HepG2 (cell line): ENCODE measurements around the gene COLEC12. TPM values are rescaled to one million over a fixed set of nuclear protein-coding genes. Genes with fewer than 3 reads are reported as not detected.

Experiments
- ATAC-seq: fragments of 200-7000 bp; cut with Tn5 transposase; 3 replicates; pipeline ENCODE4 v1.9.1; 2020; ENCODE audit warnings: mild to moderate bottlenecking, moderate library complexity
- BruUV-seq: library from RNA; stranded (reverse); fragments of 400-500 nt; replicated peaks from 2 replicates; lab custom pipeline; 2021; lab: Mats Ljungman, UMichigan
- CTCF ChIA-PET: fragments of 300-600 bp; formaldehyde crosslinking; extraction: SDS; loops from one replicate; lab custom pipeline; 2021; ENCODE audit warnings: low total read pairs, inconsistent platforms, low intra/inter-chr PET ratio; lab: Yijun Ruan, JAX
- POLR2A ChIA-PET: fragments of 350-600 bp; sonication (Branson Sonifier 250); formaldehyde crosslinking; loops from one replicate; lab custom pipeline; 2020; ENCODE audit warnings: antibody characterized with exemption, inconsistent platforms; lab: Yijun Ruan, JAX
- DNase-seq: peaks from one replicate; pipeline ENCODE4 v3.0.0-alpha.2; 2015; ENCODE audit warnings: low spot score
- FAIRE-seq: peaks from 3 replicates; lab custom pipeline; 2011; peaks lifted over from hg19 to GRCh38; lab: Jason Lieb, UNC
- H2AFZ ChIP-seq: one replicate; pipeline ENCODE4 v1.6.1; 2011; ENCODE audit warnings: low read length, inconsistent platforms
- H3K27ac ChIP-seq: fragments of 300-600 bp; 3 replicates; pipeline ENCODE4 v1.8.0; 2011; ENCODE audit warnings: mixed run types, mild to moderate bottlenecking, mixed read lengths, low read length, inconsistent platforms; ENCODE audit not compliant: insufficient read depth; ENCODE audit errors: extremely low read length
- H3K27me3 ChIP-seq, 2 experiments: fragments of 200-600 bp in 1 of 2; 2 replicates in 1 of 2; 3 replicates in 1 of 2; pipeline versions ENCODE4 v1.6.0 to v1.8.0; 2011; ENCODE audit warnings: low read length in 2 of 2, mild to moderate bottlenecking in 2 of 2, moderate library complexity in 2 of 2, inconsistent platforms in 1 of 2; ENCODE audit not compliant: insufficient read depth in 2 of 2, control insufficient read depth in 1 of 2
- H3K36me3 ChIP-seq, 2 experiments: fragments of 200-600 bp in 1 of 2; replicated peaks in 1 of 2; 2 replicates in 1 of 2; 3 replicates in 1 of 2; pipeline versions ENCODE4 v1.5.1 to v1.8.0; 2011; ENCODE audit warnings: low read length in 2 of 2, inconsistent platforms in 1 of 2; ENCODE audit not compliant: insufficient read depth in 2 of 2, control insufficient read depth in 1 of 2
- H3K4me1 ChIP-seq: 2 replicates; pipeline ENCODE4 v1.5.1; 2012; ENCODE audit warnings: low read length, inconsistent platforms; ENCODE audit not compliant: insufficient read depth
- H3K4me2 ChIP-seq: 2 replicates; pipeline ENCODE4 v1.6.0; 2011; ENCODE audit warnings: low read depth, low read length, inconsistent platforms
- H3K4me3 ChIP-seq, 3 experiments: fragments of 200-600 bp in 1 of 3; sonication (generic), shearing (Covaris generic) in 1 of 3; replicated peaks in 1 of 3; 2 replicates each; pipeline ENCODE4 v1.5.1; 2011 to 2016; ENCODE audit warnings: low read length in 3 of 3, inconsistent platforms in 2 of 3, low read depth in 2 of 3, mild to moderate bottlenecking in 2 of 3, control low read depth in 1 of 3, mixed read lengths in 1 of 3; ENCODE audit not compliant: insufficient read depth in 1 of 3
- H3K79me2 ChIP-seq: one replicate; pipeline ENCODE4 v1.6.1; 2011; ENCODE audit warnings: low read length, inconsistent platforms; ENCODE audit not compliant: insufficient read depth
- H3K9ac ChIP-seq: 2 replicates; pipeline ENCODE4 v1.6.0; 2011; ENCODE audit warnings: mild to moderate bottlenecking, low read depth, low read length, inconsistent platforms; ENCODE audit not compliant: insufficient read depth
- H3K9me3 ChIP-seq: 2 replicates; pipeline ENCODE4 v1.5.1; 2012; ENCODE audit warnings: mild to moderate bottlenecking, low read length
- H4K20me1 ChIP-seq: 2 replicates; pipeline ENCODE4 v1.6.0; 2011; ENCODE audit warnings: inconsistent platforms, mild to moderate bottlenecking, low read length, moderate library complexity; ENCODE audit not compliant: insufficient read depth
- KLF15 ChIP-seq: sonication (generic); formaldehyde crosslinking; IDR thresholded peaks from 2 replicates; pipeline ENCODE4 v1.8.1; 2023; ENCODE audit warnings: borderline replicate concordance, mild to moderate bottlenecking, inconsistent platforms, missing genetic modification reagents, mixed read lengths
- MTERF4 ChIP-seq: sonication (generic); formaldehyde crosslinking; IDR thresholded peaks from 2 replicates; pipeline ENCODE4 v1.8.0; 2023; ENCODE audit warnings: mild to moderate bottlenecking, missing genetic modification reagents
- NBN ChIP-seq: fragments of 450-650 bp; conservative IDR thresholded peaks from 2 replicates; pipeline ENCODE4 v1.6.1; 2017
- whole genome bisulfite sequencing: methylation state at CpG from one replicate; pipeline ENCODE4 v1.1.6; 2017; ENCODE audit warnings: low lambda C conversion rate; 5-methylcytosine and 5-hydroxymethylcytosine counted together
- in situ Hi-C: cut with HindIII; loops from 2 replicates; pipeline ENCODE4 v1.10.0; 2017; ENCODE audit warnings: low pct_unique_long_range_greater_than_20kb; ENCODE audit not compliant: extremely low pct_ligation_motif_present
- intact Hi-C: fragments of 100-400 bp; cut with micrococcal nuclease; formaldehyde crosslinking; loops from one replicate; pipeline ENCODE4 v1.10.0; 2022; ENCODE audit not compliant: unreplicated experiment
- polyA plus RNA-seq, 8 experiments: library from polyadenylated mRNA; depleted of rRNA in 3 of 8; stranded (reverse) in 7 of 8; unstranded in 1 of 8; fragments of >200 nt; fragmentation: Illumina TruSeq in 4 of 8; extraction: Trizol in 4 of 8; gene quantifications; 2 replicates each; pipeline versions ENCODE4 v1.2.1 to v1.2.3, GENCODE V29; 2011 to 2016; ENCODE audit warnings: low read depth in 4 of 8, missing spikeins in 1 of 8, mixed read lengths in 1 of 8; ENCODE audit not compliant: insufficient read depth in 1 of 8
- total RNA-seq, 5 experiments: library from RNA; depleted of rRNA; stranded (reverse); fragments of >200 nt; fragmentation: Illumina TruSeq; extraction: Trizol; gene quantifications; 2 replicates each; pipeline ENCODE4 v1.2.3, GENCODE V29; 2016; ENCODE audit warnings: low read depth in 1 of 5

COLEC12 gene
- total and polyA plus RNA-seq, 2 of the 13 experiments (the other 11 are each of a cell fraction or from before 2014, with no cell fraction given): 0.02 to 0.11 TPM

GRCh38 chr18:497688-498087 lies 2.8 kb downstream of the COLEC12 start:
- Histone ChIP-seq H4K20me1 (0 out of 2 replicates have a peak, but pooled peaks cover 2% of the 10 kb centered on the region), H3K27ac (no peak overlapping the region), H2AFZ (no peak overlapping the region), H3K4me1 (peaks cover 20% of the 10 kb centered on the region), H3K9me3 (no peaks in the 10 kb centered on the region), H3K79me2 (no peaks in the 10 kb centered on the region), H3K36me3 (no peaks in the 10 kb centered on the region), H3K9ac (no peak overlapping the region), H3K4me3 (no peak overlapping the region), H3K27me3 (peaks cover 3 to 32% of the 10 kb centered on the region in 2 experiments), H3K4me2 (no peak overlapping the region)
- no TSS peak for BruUV-seq
- intact Hi-C loops: loop anchor here (1.0 kb wide), 1 partner anchor 119 kb away; no protein-coding TSS in a partner anchor
- no peak for DNase-seq
- WGBS: 58% methylated on average over 6 of the region's 6 CpGs
- ChIA-PET POLR2A (no interaction called here), CTCF (interaction anchor here (1.9 kb wide), 1 partner anchor 119 kb away, joined by 10 read pairs; no protein-coding TSS in a partner anchor)
- FAIRE-seq: no peak
- in situ Hi-C loops: no loop called here
- TF ChIP-seq KLF15 (CRISPR knock-in tag) (no peak), MTERF4 (no peak)
- ATAC-seq: no peak

DNA sequence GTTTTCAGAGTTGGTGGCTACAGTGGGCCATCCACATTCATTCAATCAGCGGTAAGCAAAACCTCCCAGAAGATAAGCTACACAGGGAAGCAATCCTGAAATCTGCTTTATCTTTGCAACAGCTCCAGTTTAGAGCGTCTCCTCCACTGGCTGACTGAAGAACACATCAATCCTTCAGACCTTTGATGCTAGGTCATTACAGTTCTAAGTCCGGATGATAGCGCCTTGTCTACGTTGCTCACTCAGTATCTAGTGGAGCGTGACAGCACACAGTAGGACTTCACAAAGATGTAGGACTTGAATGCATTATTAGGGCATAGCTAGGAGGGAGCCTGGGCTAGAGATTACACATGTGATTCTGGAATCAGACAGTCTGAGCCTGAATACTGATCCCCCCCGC lies 5.0 kb downstream of the COLEC12 start:
- ChIA-PET CTCF (no interaction called here), POLR2A (no interaction called here)
- no peak overlapping the region for H3K4me3 ChIP-seq
- whole genome bisulfite sequencing: 53% methylated on average over 7 of the region's 7 CpGs
- H2AFZ ChIP-seq: no peak overlapping the region
- H3K27ac ChIP-seq: no peak overlapping the region
- no peaks in the 10 kb centered on the region for H3K9me3 ChIP-seq
- TF ChIP-seq NBN: no peak
- intact Hi-C loops (no loop called here), in situ Hi-C loops (no loop called here)
- no peak for ATAC-seq
- H3K79me2 ChIP-seq: no peaks in the 10 kb centered on the region
- no peak for FAIRE-seq
- H3K4me1 ChIP-seq: peaks cover 16% of the 10 kb centered on the region
- no TSS peak for BruUV-seq
- DNase-seq: no peak
- no peaks in the 10 kb centered on the region for H3K36me3 ChIP-seq
- H3K27me3 ChIP-seq: peaks cover 0 to 26% of the 10 kb centered on the region in 2 experiments; a peak in 4 of 5 replicates
- no peak overlapping the region for H3K9ac ChIP-seq
- H4K20me1 ChIP-seq: no peaks in the 10 kb centered on the region
- H3K4me2 ChIP-seq: no peak overlapping the region
